Heart left ventricle (tissue), 16 donors: ENCODE measurements around the gene ARHGAP36. TPM values are rescaled to one million over a fixed set of nuclear protein-coding genes. Genes with fewer than 3 reads are reported as not detected.

ENCODE experiments used
- ATAC-seq, 4 donors: fragments of 200-7000 bp; cut with Tn5 transposase; one replicate each; pipeline ENCODE4 v1.9.1; 2020 to 2022; ENCODE audit warnings: moderate library complexity in 4 of 4, mild to moderate bottlenecking in 3 of 4, moderate number of reproducible peaks in 1 of 4
- DNase-seq, 5 donors: peaks; one replicate each; pipeline ENCODE4 v3.0.0-alpha.2; 2020
- H3K27ac ChIP-seq, 12 donors: fragments of 200-600 bp; sonication (generic) in 4 of 12; one replicate each; pipeline versions ENCODE4 v1.5.0 to v1.8.0; 2016 to 2022; ENCODE audit warnings: mild to moderate bottlenecking in 2 of 12
- H3K27me3 ChIP-seq, 9 donors: fragments of 200-600 bp; sonication (generic) in 2 of 9; one replicate each; pipeline versions ENCODE4 v1.5.1 to v1.8.0; 2016 to 2022; ENCODE audit warnings: mild to moderate bottlenecking in 3 of 9
- H3K36me3 ChIP-seq, 9 donors: fragments of 200-600 bp; sonication (generic) in 2 of 9; one replicate each; pipeline versions ENCODE4 v1.5.0 to v1.8.0; 2018 to 2022; ENCODE audit warnings: mild to moderate bottlenecking in 2 of 9
- H3K4me1 ChIP-seq, 12 donors: fragments of 200-600 bp; sonication (generic) in 4 of 12; one replicate each; pipeline versions ENCODE4 v1.5.0 to v1.8.0; 2016 to 2022; ENCODE audit warnings: mild to moderate bottlenecking in 3 of 12
- H3K4me3 ChIP-seq, 12 donors: fragments of 200-600 bp; sonication (generic) in 4 of 12; one replicate each; pipeline versions ENCODE4 v1.5.0 to v1.8.0; 2017 to 2022; ENCODE audit warnings: mild to moderate bottlenecking in 9 of 12, moderate library complexity in 4 of 12
- H3K9me3 ChIP-seq, 12 donors: fragments of 200-600 bp; sonication (generic) in 4 of 12; one replicate each; pipeline versions ENCODE4 v1.5.0 to v1.8.0; 2016 to 2022; ENCODE audit warnings: mild to moderate bottlenecking in 1 of 12
- POLR2A ChIP-seq, 2 donors: fragments of 450-650 bp; IDR thresholded peaks; one replicate each; pipeline ENCODE4 v1.6.1; 2017; ENCODE audit warnings: antibody characterized with exemption in 2 of 2, mild to moderate bottlenecking in 2 of 2, moderate library complexity in 2 of 2
- WGBS, 4 donors: extraction: QIAGEN DNeasy Blood & Tissue Kit in 2 of 4; methylation state at CpG; one replicate each; pipeline versions ENCODE4 v1.1.5 to v1.1.7; 2013 to 2018; 5-methylcytosine and 5-hydroxymethylcytosine counted together
- intact Hi-C, 10 donors: fragments of 100-400 bp; cut with DNase I; formaldehyde crosslinking; loops; one replicate each; pipeline versions ENCODE4 v1.11.1 to v1.14.2; 2022
- polyA plus RNA-seq, 2 donors: library from polyadenylated mRNA; stranded (reverse); fragments of 200-250 nt; gene quantifications; one replicate each; pipeline ENCODE4 v1.2.3, GENCODE V29; 2013
- total RNA-seq, 9 donors: library from RNA; depleted of rRNA in 2 of 9; stranded (reverse); fragments of >200 nt in 2 of 9; fragmentation: NEBNext Ultra II Directional in 3 of 9; extraction: Animal tissue kit (Norgen Biotek cat#: 25700) in 3 of 9; gene quantifications; one replicate each; pipeline versions ENCODE4 v1.1.0 to v1.2.4, GENCODE V29; 2016 to 2023
- TF ChIP-seq, protein P1 (sequence below), 12 donors: fragments of 200-600 bp; sonication (generic) in 4 of 12; IDR thresholded peaks; one replicate each; pipeline versions ENCODE4 v1.5.0 to v1.8.0; 2018 to 2022; ENCODE audit warnings: antibody characterized with exemption in 12 of 12, mild to moderate bottlenecking in 5 of 12
- donor health status: ischemic (EF 13 %, LVEDD 7.1; RV severe dilation, severe dysfunction).
- donor health status: healthy with polysubstance abuse.
- donor health status: DM: no; HTN: yes; CAD: no.
- donor health status: DM: no; HTN: no; CAD: no.
- donor health status: ischemic (EF 25% LVEDD 6.9; RV normal size, moderate dysfunction).
- donor health status: ischemic (EF 25% LVEDD 5.7; RV mildly dilated, moderate dysfunction).
- donor health status: healthy.
- donor health status: DM: yes; HTN: yes; CAD: no.
- donor health status: ischemic (EF 35%, LVEDD 5.7; RV mildly dilated, moderate dysfunction).
- donor health status: nonischemic (EF 11% LVEDD 7.7; RV severe dilation, severe dysfunction).
- donor health status: DM: yes; HTN: yes; CAD: no.
- donor health status: PGD.
- donor health status: ischemic (EF 29% LVEDD 5.4; RV normal size, mild dysfunction).
- donor health status: nonischemic (EF 23%, LVEDD 6.1; RV moderate dilation, normal function).

Gene ARHGAP36
- total and polyA plus RNA-seq, 11 donors = not detected

DNA sequence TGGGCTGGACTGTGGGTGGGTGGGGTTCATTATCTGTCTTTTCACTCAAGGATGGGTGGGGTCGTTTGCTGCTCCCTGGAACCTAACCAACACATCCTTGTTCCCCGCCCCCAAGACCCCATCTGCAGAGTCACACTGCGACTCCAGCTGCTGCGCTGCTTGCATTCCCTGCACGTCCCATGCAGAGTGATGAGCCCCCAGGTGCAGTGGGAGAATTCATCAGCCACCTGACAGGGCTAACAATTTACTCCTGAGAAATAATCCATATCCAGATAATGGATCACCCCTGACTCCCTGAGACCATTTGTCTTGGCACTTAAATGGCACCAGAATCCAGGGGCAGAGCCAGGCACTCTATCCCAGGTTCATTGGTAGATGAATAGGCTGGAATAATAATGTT lies 12.4 kb upstream of the ARHGAP36 start:
- 33 to 49% (median 38%) methylated on average over 5 of the region's 5 CpGs for WGBS, 4 donors
- Histone ChIP-seq H3K9me3 (no peaks in the 10 kb centered on the region), H3K4me1 (no peaks in the 10 kb centered on the region), H3K4me3 (no peak overlapping the region), H3K27ac (no peak overlapping the region), H3K27me3 (peaks cover 0 to 43% (median 0%) of the 10 kb centered on the region in 9 donors), H3K36me3 (no peaks in the 10 kb centered on the region)
- intact Hi-C loops = no loop called here
- TF ChIP-seq, protein P1, sequence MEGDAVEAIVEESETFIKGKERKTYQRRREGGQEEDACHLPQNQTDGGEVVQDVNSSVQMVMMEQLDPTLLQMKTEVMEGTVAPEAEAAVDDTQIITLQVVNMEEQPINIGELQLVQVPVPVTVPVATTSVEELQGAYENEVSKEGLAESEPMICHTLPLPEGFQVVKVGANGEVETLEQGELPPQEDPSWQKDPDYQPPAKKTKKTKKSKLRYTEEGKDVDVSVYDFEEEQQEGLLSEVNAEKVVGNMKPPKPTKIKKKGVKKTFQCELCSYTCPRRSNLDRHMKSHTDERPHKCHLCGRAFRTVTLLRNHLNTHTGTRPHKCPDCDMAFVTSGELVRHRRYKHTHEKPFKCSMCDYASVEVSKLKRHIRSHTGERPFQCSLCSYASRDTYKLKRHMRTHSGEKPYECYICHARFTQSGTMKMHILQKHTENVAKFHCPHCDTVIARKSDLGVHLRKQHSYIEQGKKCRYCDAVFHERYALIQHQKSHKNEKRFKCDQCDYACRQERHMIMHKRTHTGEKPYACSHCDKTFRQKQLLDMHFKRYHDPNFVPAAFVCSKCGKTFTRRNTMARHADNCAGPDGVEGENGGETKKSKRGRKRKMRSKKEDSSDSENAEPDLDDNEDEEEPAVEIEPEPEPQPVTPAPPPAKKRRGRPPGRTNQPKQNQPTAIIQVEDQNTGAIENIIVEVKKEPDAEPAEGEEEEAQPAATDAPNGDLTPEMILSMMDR (IDR thresholded peaks at IDR 0.05) = no peak
- no peak for TF ChIP-seq POLR2A (IDR thresholded peaks at IDR 0.05)
- ATAC-seq = no peak
- no peak for DNase-seq

DNA sequence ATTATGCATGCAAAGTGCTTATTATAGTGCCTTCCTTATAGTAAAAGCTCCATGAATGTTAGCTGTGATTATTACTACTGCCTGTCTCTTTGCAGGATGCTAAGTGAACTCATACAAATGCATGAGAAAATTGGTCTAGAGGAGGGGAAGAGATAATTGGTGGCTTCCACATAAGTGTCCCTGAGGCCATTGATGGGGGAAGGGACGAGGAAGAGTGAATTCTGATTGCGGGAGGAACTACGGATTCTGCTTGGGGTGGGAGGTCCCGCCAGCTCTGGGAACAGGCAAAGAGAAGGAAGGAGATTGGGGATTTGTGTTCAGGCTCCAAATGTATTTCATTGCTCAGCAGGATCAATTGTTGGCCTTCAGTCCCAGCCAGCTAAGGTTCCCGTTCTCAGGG lies 11.6 kb upstream of the ARHGAP36 start:
- H3K9me3 ChIP-seq = no peaks in the 10 kb centered on the region
- H3K4me1 ChIP-seq = no peaks in the 10 kb centered on the region
- WGBS, 4 donors = 32 to 50% (median 41%) methylated on average over 5 of the region's 5 CpGs
- intact Hi-C loops = no loop called here
- TF ChIP-seq POLR2A (IDR thresholded peaks at IDR 0.05) = no peak
- TF ChIP-seq, protein P1 (IDR thresholded peaks at IDR 0.05) = no peak
- DNase-seq (no peak), ATAC-seq (no peak)
- peaks cover 0 to 40% (median 0%) of the 10 kb centered on the region in 9 donors for H3K27me3 ChIP-seq
- no peak overlapping the region for H3K27ac ChIP-seq
- H3K36me3 ChIP-seq = no peaks in the 10 kb centered on the region
- H3K4me3 ChIP-seq = no peak overlapping the region

DNA sequence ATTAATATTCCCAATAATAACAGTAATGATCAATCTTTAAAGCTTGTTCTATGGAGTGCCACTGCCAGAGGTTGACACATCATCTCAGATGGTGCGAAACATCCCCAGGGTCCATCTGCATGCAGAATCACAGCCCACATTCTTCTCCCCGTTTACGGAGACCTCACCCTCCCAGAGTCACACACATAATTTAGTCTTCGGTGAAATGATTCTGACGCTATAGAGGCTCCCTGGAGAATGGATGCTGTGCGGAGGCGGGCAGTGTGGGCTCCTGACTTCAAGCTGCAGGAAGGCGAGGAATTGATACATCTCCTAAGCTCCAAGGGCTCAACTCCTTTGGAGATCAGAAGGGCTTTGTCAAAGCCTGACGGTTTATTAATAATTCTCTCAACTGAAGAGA lies 11.0 kb upstream of the ARHGAP36 start:
- H3K36me3 ChIP-seq = no peaks in the 10 kb centered on the region
- peaks cover 0 to 41% (median 0%) of the 10 kb centered on the region in 9 donors for H3K27me3 ChIP-seq
- no peak for ATAC-seq
- WGBS, 4 donors = 60 to 74% (median 65%) methylated on average over 9 of the region's 9 CpGs
- no peak for DNase-seq
- no peaks in the 10 kb centered on the region for H3K9me3 ChIP-seq
- no peak for TF ChIP-seq POLR2A (IDR thresholded peaks at IDR 0.05)
- H3K27ac ChIP-seq = no peak overlapping the region
- intact Hi-C loops = no loop called here
- no peak overlapping the region for H3K4me3 ChIP-seq
- H3K4me1 ChIP-seq = no peaks in the 10 kb centered on the region

GRCh38 chrX:131053076-131053475 lies 5.1 kb upstream of the ARHGAP36 start:
- Histone ChIP-seq H3K4me3 (no peak overlapping the region), H3K27ac (no peak overlapping the region), H3K4me1 (no peaks in the 10 kb centered on the region), H3K27me3 (peaks cover 0 to 45% (median 0%) of the 10 kb centered on the region in 9 donors), H3K36me3 (no peaks in the 10 kb centered on the region), H3K9me3 (no peaks in the 10 kb centered on the region)
- TF ChIP-seq, protein P1 (IDR thresholded peaks at IDR 0.05) = no peak
- no peak for TF ChIP-seq POLR2A (IDR thresholded peaks at IDR 0.05)
- ATAC-seq (no peak), DNase-seq (no peak)
- intact Hi-C loops = no loop called here
- WGBS, 4 donors = 48 to 69% (median 60%) methylated on average over 5 of the region's 5 CpGs

- WGBS, 4 donors = 44 to 58% (median 45%) methylated on average over 6 of the region's 6 CpGs
- Histone ChIP-seq H3K9me3 (no peaks in the 10 kb centered on the region), H3K36me3 (no peaks in the 10 kb centered on the region), H3K27me3 (peaks cover 0 to 60% (median 8%) of the 10 kb centered on the region in 9 donors), H3K4me1 (no peaks in the 10 kb centered on the region), H3K27ac (no peak overlapping the region), H3K4me3 (no peak overlapping the region)
- DNase-seq (no peak), ATAC-seq (no peak)
- TF ChIP-seq, protein P1 (IDR thresholded peaks at IDR 0.05) = no peak
- no peak for TF ChIP-seq POLR2A (IDR thresholded peaks at IDR 0.05)
- intact Hi-C loops = no loop called here
Observed at GRCh38 chrX:131054906-131055305, 3.2 kb upstream of the ARHGAP36 start.
